ENCODE measurements around the gene PEX6. TPM values are rescaled to one million over a fixed set of nuclear protein-coding genes. Genes with fewer than 3 reads are reported as not detected.
A peak's percentile ranks its signal among the peaks of the same experiment; 100 is the strongest.

Gene PEX6
- total and polyA plus RNA-seq, 2 experiments from 2014 or later: 6.5 to 25.1 TPM

DNA sequence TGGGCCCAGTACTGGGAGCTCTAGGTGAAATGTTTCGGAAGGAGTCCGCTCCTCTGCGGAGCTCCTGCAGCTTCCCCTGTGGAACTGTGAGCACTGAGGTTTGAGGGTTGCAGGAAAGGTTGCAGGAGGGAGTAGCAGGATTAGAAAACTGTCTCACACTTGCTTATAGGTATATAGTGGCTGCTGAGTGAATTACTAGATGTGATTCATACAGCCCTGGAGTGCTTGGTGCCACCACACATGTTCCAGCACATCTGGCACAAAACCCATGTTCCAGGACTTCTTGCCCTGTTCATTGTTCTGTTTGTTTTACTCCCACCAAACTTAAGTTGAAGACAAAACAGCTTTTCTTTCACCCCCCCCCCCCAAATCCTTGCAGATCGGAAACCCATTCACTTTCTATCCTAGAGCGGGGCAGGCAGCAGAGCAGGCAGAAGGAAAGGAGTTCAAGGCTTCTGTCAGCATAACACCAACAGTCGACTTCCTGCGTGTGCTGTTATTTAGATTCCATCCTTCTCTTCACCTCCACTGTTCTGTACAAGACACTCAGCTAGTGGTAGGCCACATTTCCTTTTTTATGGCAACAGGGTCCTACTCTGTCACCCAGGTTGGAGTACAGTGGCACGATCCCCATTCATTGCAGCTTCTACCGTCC is 669 bp upstream of the PEX6 start:
- peaks cover 15% of the 10 kb centered on the region; the same call in 1 of the 2 replicates for H3F3A ChIP-seq (replicated peaks; ENCODE audit: low read depth)
- peak overlapping the region; percentile 92 for H2AFZ ChIP-seq
- H3K79me2 ChIP-seq (replicated peaks; ENCODE audit: insufficient read depth): peaks cover 5% of the 10 kb centered on the region; the same call in 1 of the 2 replicates
- H3K36me3 ChIP-seq (ENCODE audit: insufficient read depth): no peaks in the 10 kb centered on the region
- peak; percentile 6 for ATAC-seq
- TF ChIP-seq STAT1 (IDR thresholded peaks at IDR 0.05; ENCODE audit: unreplicated experiment): no peak
- TF ChIP-seq, protein P1, sequence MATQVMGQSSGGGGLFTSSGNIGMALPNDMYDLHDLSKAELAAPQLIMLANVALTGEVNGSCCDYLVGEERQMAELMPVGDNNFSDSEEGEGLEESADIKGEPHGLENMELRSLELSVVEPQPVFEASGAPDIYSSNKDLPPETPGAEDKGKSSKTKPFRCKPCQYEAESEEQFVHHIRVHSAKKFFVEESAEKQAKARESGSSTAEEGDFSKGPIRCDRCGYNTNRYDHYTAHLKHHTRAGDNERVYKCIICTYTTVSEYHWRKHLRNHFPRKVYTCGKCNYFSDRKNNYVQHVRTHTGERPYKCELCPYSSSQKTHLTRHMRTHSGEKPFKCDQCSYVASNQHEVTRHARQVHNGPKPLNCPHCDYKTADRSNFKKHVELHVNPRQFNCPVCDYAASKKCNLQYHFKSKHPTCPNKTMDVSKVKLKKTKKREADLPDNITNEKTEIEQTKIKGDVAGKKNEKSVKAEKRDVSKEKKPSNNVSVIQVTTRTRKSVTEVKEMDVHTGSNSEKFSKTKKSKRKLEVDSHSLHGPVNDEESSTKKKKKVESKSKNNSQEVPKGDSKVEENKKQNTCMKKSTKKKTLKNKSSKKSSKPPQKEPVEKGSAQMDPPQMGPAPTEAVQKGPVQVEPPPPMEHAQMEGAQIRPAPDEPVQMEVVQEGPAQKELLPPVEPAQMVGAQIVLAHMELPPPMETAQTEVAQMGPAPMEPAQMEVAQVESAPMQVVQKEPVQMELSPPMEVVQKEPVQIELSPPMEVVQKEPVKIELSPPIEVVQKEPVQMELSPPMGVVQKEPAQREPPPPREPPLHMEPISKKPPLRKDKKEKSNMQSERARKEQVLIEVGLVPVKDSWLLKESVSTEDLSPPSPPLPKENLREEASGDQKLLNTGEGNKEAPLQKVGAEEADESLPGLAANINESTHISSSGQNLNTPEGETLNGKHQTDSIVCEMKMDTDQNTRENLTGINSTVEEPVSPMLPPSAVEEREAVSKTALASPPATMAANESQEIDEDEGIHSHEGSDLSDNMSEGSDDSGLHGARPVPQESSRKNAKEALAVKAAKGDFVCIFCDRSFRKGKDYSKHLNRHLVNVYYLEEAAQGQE (IDR thresholded peaks at IDR 0.05; ENCODE audit: unreplicated experiment): no peak
- no peak for TF ChIP-seq ZNF462 (CRISPR knock-in tag; IDR thresholded peaks at IDR 0.05)
- TF ChIP-seq EZH2phosphoT487 (IDR thresholded peaks at IDR 0.05; ENCODE audit: unreplicated experiment): no peak
- no peak for TF ChIP-seq CTCF (conservative IDR thresholded peaks at IDR 0.05; ENCODE audit: low read depth in 2 of 2)
- H3K4me1 ChIP-seq (ENCODE audit: insufficient read depth): peaks cover 12% of the 10 kb centered on the region
- DNase-seq (ENCODE audit: low spot score): no peak
- H4K20me1 ChIP-seq (replicated peaks; ENCODE audit: insufficient read depth): no peaks in the 10 kb centered on the region; the same call in 1 of the 2 replicates
- H3K27ac ChIP-seq (ENCODE audit: low read depth): peak overlapping the region; percentile 84
- Mint-ChIP-seq H3K9me3 (no peaks in the 10 kb centered on the region), H3K27me3 (ENCODE audit: insufficient read depth, low read depth, poor library complexity) (peaks cover 8% of the 10 kb centered on the region), H3K36me3 (ENCODE audit: low read depth) (no peaks in the 10 kb centered on the region), H3K4me1 (peaks cover 15% of the 10 kb centered on the region), H3K4me3 (peak overlapping the region; percentile 81), H3K27ac (peak overlapping the region; percentile 94)
- no peaks in the 10 kb centered on the region for H3K9me2 ChIP-seq (ENCODE audit: insufficient read depth)
- H3K4me3 ChIP-seq: peak overlapping the region; percentile 99
- peak overlapping the region; percentile 75 for H3K4me2 ChIP-seq
- H3K27me3 ChIP-seq (ENCODE audit: insufficient read depth): no peaks in the 10 kb centered on the region

All from GM23338 (cell line).